ENCODE results near the gene MYO1H.

DNA sequence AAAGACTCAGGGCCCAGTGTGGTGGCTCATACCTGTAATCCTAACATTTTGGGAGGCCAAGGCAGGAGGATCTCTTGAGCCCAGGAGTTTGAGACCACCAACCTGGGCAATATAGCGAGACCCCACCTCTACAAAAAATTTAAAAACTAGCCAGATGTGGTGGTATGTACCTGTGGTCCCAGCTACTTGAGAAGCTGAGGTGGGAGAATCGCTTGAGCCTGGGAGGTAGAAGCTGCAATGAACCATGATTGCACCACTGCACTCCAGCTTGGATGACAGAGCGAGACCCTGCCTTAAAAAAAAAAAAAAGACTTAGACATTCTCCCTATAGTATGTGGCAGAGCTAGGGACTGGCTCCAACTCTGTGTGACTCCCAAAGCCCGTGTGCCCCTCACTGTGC lies 132.7 kb downstream of the MYO1H start:
- TF ChIP-seq CTCF (IDR thresholded peaks at IDR 0.05) (no peak), POLR2A (IDR thresholded peaks at IDR 0.05) (no peak)
